HG03045 (cell line): Measurements from ENCODE around the gene ADORA2B.
"Not testable (repeated sequence)": the region's sequence is repeated elsewhere in the genome, so short reads cannot be mapped to it uniquely, and the experiment has no call there.

Experiments used
- ATAC-seq: cut with Tn5 transposase; IDR thresholded peaks from one replicate; pipeline ENCODE4 v1.9.1; 2021; ENCODE audit warnings: mild to moderate bottlenecking, moderate library complexity; ENCODE audit not compliant: unreplicated experiment

Gene ADORA2B

DNA sequence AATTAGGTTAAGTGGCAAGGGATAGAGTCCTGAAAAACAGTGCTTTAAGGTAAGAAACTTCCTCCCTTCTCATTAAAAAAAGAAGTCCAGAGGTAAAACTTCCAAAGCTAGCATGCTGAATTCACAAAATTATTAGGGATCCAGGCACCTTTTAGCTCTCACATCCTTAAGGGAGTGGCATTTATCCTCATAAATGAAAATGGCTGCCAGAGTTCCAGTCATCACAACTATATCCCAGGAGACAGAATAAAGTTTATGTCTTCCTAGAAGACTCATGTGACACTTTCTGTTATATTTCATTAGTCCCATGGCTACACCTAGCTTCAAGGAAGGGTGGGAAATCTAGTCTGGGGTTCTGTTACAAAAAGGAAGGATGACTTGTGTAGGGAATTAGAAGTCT, 23.3 kb upstream of the ADORA2B start:
- no peak for ATAC-seq

GRCh38 chr17:15922586-15922985, 22.3 kb upstream of the ADORA2B start:
- no peak for ATAC-seq

- no peak for ATAC-seq
Observed at GRCh38 chr17:15926039-15926740, 18.7 kb upstream of the ADORA2B start.

GRCh38 chr17:15928286-15928785, 16.6 kb upstream of the ADORA2B start:
- ATAC-seq = no peak

DNA sequence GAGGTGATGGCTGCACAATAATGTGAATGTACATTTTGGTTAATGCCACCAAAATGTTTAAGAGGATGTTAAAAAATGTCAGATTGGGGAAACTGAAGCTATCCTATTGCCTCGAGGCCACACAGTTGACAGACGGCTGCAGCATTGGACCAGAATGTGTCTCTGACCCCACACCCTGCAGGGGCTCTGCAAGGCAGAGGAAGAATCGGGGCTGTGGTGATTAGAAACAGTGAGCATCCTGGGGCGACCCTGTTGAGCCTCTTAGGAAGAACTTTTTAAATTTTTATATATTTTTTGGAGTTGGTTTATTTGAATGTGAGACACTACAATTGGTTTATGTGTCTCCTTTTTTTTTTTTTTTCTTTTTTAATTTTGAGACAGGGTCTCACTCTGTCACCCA, 15.0 kb upstream of the ADORA2B start:
- ATAC-seq = no peak

GRCh38 chr17:15930426-15930825, 14.5 kb upstream of the ADORA2B start:
- ATAC-seq = no peak

DNA sequence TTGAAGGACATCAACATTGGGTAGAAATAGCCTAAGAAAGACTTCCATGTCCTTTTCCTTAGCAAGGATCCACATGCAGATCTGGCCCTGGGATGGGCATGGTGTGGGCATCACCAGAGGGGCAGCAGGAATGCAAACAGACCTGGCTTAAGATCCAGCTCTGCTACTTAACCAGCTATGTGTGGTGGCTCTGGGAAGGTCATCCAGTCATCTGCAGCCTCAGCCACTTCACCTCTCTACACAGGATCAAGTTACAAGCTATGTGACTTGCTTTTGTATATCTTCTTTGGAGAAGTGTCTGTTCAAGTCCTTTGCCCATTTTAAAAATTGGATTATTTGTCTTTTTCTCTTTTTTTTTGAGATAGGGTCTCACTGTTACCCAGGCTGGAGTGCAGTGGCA, 13.5 kb upstream of the ADORA2B start:
- ATAC-seq = no peak

DNA sequence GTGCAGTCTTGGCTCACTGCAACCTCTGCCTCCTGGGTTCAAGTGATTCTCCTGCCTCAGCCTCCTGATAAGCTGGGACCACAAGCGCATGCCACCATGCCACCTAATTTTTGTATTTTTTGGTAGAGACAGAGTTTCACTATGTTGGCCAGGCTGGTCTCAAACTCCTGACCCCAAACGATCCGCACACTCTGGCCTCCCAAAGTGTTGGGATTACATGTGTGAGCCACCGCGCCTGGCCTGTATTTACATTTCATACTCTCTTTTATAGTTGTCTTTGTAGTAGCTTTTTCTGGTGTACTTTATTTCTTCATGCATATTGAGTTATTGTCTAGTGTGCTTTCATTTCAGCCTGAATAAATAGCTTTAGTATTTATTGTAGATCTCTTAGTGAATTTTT, 10.1 kb upstream of the ADORA2B start:
- no peak for ATAC-seq

- ATAC-seq = no peak
Observed at GRCh38 chr17:15935891-15936290, 9.0 kb upstream of the ADORA2B start.

DNA sequence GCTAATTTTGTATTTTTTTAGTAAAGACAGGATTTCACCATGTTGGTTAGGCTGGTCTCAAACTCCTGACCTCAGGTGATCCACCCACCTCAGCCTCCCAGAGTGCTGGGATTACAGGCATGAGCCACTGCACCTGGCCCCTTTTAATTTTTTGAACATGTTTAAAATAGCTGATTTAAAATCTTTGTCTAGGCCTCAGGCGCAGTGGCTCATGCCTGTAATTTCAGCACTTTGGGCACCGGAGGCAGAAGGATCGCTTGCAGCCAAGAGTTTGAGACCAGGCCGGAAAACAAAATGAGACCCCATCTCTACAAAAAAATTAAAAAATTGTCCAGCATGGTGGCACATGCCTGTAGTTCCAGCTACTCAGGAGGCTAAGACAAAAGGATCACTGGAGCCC, 8.4 kb upstream of the ADORA2B start:
- not testable (repeated sequence) for ATAC-seq

- no peak for ATAC-seq
Observed at GRCh38 chr17:15941781-15942180, 3.1 kb upstream of the ADORA2B start.

- no peak for ATAC-seq
Observed at GRCh38 chr17:15942207-15942833, 2.6 kb upstream of the ADORA2B start.

DNA sequence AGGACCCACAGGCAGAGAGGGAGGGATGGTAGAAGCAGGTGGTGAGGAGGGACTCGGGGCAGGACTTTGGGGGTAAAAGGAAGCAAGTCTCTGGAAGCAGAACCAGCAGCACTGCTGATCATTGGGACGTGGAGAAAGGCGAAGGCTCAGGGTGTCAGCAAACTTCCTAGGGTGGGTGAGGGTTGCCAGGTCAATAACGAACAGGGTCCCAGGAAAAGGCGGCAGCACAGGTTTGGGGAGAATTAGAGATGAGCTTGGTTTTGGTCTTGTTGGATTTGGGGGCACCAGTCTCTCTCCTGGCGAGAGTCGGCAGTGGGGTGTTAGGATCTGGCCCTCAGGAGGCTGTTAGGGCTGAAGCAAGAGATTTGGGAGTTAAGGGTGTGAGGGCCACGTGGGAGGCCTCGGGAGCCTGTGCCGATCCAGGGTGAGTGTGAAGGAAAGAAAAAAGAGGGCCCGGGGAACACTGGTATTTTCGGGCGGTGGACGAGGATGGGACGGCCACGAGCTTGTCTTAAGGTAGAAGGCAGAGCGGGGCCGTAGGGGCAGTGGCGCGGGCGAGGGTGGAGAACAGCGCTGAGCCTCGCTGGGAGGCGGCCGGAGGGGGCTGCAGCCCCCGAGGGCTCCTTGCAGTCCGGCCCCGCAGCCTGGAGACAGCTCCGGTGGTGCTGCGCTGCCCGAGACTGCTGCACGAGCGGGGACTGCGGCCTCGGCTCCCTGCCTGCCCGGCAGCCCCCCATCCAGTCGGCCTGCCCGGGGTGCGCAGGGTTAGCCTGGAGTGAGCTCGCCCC, 765 bp upstream of the ADORA2B start:
- no peak for ATAC-seq

DNA sequence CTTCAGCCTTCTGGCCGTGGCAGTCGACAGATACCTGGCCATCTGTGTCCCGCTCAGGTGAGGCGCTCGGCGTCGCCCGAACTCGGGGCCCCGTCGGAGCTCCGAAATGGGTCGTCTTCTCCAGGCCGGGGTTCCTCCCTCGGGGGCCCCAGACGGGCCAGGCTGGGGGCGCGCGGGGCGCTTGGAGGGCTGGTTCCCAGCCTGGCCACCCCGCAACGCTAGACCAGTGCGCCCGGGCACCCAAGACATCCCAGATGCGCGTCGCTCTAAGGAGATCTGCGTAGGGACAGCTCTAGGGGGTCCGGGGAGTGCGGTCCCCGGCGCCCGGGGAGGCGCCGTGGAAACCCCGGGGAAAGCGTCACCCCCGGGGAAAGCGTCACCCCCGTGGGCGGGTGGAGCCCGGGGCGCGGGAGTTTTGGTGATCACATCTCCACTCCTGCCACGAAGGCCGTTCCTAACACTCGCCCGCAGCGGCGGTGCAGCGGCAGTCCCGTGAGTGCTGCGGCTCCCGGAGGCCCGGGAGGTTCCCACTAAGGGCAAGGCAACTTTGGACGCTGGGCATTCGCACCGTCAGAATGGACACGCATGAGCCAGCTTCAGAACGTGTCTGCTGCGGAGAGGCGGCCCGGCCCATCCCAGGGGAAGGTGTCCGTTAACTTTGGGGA, 729 bp downstream of the ADORA2B start:
- ATAC-seq = no peak

- ATAC-seq = no peak
Observed at GRCh38 chr17:15946611-15947120, 1.7 kb downstream of the ADORA2B start.

- no peak for ATAC-seq
Observed at GRCh38 chr17:15947271-15947670, 2.3 kb downstream of the ADORA2B start.

GRCh38 chr17:15947976-15948752, 3.2 kb downstream of the ADORA2B start:
- no peak for ATAC-seq

DNA sequence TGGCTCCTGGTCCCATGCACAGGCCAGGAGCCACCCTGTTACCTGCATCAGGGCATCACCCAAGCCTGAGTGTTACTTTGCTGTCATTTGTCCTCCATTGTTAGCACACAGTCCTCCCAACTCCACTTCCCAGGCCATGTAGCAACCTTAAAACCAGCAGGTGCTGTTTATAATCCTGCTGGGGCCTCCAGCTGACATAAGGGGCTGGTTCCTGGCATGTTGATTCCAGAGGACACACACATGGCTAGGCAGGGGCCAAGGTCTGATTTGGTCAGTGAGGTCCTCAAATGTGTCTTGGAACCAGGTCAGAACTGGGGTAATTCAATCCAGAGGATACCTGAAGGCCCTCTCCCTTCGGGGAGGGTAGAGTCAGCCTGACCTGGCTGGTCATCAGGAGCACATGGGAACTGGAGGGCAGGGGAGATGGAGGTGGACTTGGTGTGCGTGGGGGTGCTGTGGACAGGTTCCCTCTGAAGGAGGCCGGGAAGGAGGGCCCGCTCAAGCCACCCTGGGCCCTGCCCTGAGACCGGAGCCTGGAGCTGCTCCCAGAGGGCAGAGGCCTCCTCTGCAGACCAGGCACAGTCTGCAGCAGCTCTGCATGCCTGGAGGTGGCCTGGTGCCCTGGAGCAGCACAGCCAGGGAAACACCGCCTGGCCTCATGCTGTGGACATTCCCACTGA, 6.6 kb downstream of the ADORA2B start:
- no peak for ATAC-seq

- no peak for ATAC-seq
Observed at GRCh38 chr17:15952048-15952532, 7.2 kb downstream of the ADORA2B start.
